Astrocyte of the cerebellum (primary cell): ENCODE data around the gene ARFGAP2.

Source experiments
- DNase-seq: peaks from one replicate; pipeline ENCODE4 v3.0.0-alpha.2; 2011; ENCODE audit warnings: low read depth
- H3K4me3 ChIP-seq: 2 replicates; pipeline ENCODE4 v1.5.1; 2011; ENCODE audit warnings: mild to moderate bottlenecking, low read depth, low read length, moderate library complexity
- CTCF ChIP-seq: IDR thresholded peaks from 2 replicates; pipeline ENCODE4 v1.5.1; 2012; ENCODE audit warnings: low read length, low read depth, moderate library complexity, mild to moderate bottlenecking; ENCODE audit errors: missing control alignments
- in situ Hi-C: cut with HindIII; loops from 2 replicates; pipeline ENCODE4 v1.10.0; 2017; ENCODE audit warnings: low sequenced_read_pairs

Gene ARFGAP2

GRCh38 chr11:47176328-47177228 lies at the start of gene ARFGAP2:
Gene ARFGAP2 (minus strand): TSS chr11:47176879. CDS start chr11:47176853, 26 bp downstream.
- no peak for TF ChIP-seq CTCF
- in situ Hi-C loops, result no loop called here

GRCh38 chr11:47225552-47226400 lies 49.1 kb upstream of the ARFGAP2 start:
- in situ Hi-C loops, result no loop called here
- TF ChIP-seq CTCF, result no peak
- no peak for DNase-seq
- no peak overlapping the region for H3K4me3 ChIP-seq

More at GRCh38 chr11:47176328-47177228, at the start of gene ARFGAP2:
- peak within 1 kb of the TSS; percentile 100 for H3K4me3 ChIP-seq
- DNase-seq, result peak; percentile 88

- no peak for DNase-seq
- no peak overlapping the region for H3K4me3 ChIP-seq
- TF ChIP-seq CTCF, result no peak
- in situ Hi-C loops, result no loop called here
These were observed 46.0 kb upstream of the ARFGAP2 start for GRCh38 chr11:47222696-47223095.

GRCh38 chr11:47220401-47220821 lies 43.7 kb upstream of the ARFGAP2 start:
- TF ChIP-seq CTCF, result no peak
- no peak for DNase-seq
- in situ Hi-C loops, result no loop called here
- no peak overlapping the region for H3K4me3 ChIP-seq

- no peak for TF ChIP-seq CTCF
- peak overlapping the region; percentile 52 for H3K4me3 ChIP-seq
- peak; percentile 71 for DNase-seq
- in situ Hi-C loops, result no loop called here
These were observed 39.6 kb upstream of the ARFGAP2 start for GRCh38 chr11:47216121-47216798.

GRCh38 chr11:47215366-47215910 lies 38.8 kb upstream of the ARFGAP2 start:
- no peak for TF ChIP-seq CTCF
- in situ Hi-C loops, result no loop called here
- H3K4me3 ChIP-seq, result peak overlapping the region; percentile 52
- DNase-seq, result no peak
